Panc1 (cell line): ENCODE data around the gene CEP85L. TPM values are rescaled to one million over a fixed set of nuclear protein-coding genes. Genes with fewer than 3 reads are reported as not detected.

ENCODE experiments used
- ATAC-seq: fragments of 200-7000 bp; cut with Tn5 transposase; 2 replicates; pipeline ENCODE4 v1.9.1; 2020; ENCODE audit warnings: mild to moderate bottlenecking, moderate library complexity
- BruUV-seq: library from RNA; stranded (reverse); fragments of 400-500 nt; replicated peaks from 2 replicates; lab custom pipeline; 2021; lab: Mats Ljungman, UMichigan
- CTCF ChIA-PET: fragments of 300-600 bp; sonication (Branson Sonifier 250); formaldehyde crosslinking; loops from one replicate; lab custom pipeline; 2022; ENCODE audit warnings: antibody characterized with exemption; lab: Charles Lee
- POLR2A ChIA-PET: fragments of 300-600 bp; sonication (Branson Sonifier 250); formaldehyde crosslinking; loops from one replicate; lab custom pipeline; 2022; ENCODE audit warnings: antibody characterized with exemption; lab: Charles Lee
- DNase-seq: peaks from one replicate; pipeline ENCODE4 v3.0.0-alpha.2; 2010; ENCODE audit warnings: low read depth, low spot score
- H3K27ac ChIP-seq: 2 replicates; pipeline ENCODE4 v1.5.1; 2011; ENCODE audit warnings: mild to moderate bottlenecking, low read length, inconsistent platforms
- H3K27me3 ChIP-seq: fragments of 200-500 bp; sonication (Bioruptor generic); 2 replicates; pipeline ENCODE4 v1.6.0; 2014; ENCODE audit warnings: low read length, inconsistent platforms; ENCODE audit not compliant: control insufficient read depth, insufficient read depth
- H3K36me3 ChIP-seq: fragments of 200-500 bp; sonication (Bioruptor generic); 2 replicates; pipeline ENCODE4 v1.5.1; 2014; ENCODE audit warnings: inconsistent platforms, mild to moderate bottlenecking, low read length, moderate library complexity; ENCODE audit not compliant: control insufficient read depth, insufficient read depth
- H3K4me1 ChIP-seq: 2 replicates; pipeline ENCODE4 v1.5.1; 2011; ENCODE audit warnings: inconsistent platforms, mild to moderate bottlenecking, low read length, moderate library complexity; ENCODE audit not compliant: control insufficient read depth, insufficient read depth
- H3K4me3 ChIP-seq, 2 experiments: 2 replicates each; pipeline ENCODE4 v1.5.1; 2011 to 2012; ENCODE audit warnings: low read depth in 2 of 2, low read length in 2 of 2, mild to moderate bottlenecking in 2 of 2, inconsistent platforms in 1 of 2, moderate library complexity in 1 of 2
- H3K9me3 ChIP-seq: fragments of 200-500 bp; sonication (Bioruptor generic); 2 replicates; pipeline ENCODE4 v1.5.1; 2014; ENCODE audit warnings: low read depth, mild to moderate bottlenecking, inconsistent platforms, low read length, moderate library complexity; ENCODE audit not compliant: control insufficient read depth, insufficient read depth
- POLR2AphosphoS5 ChIP-seq: IDR thresholded peaks from 2 replicates; pipeline ENCODE4 v1.6.1; 2012; ENCODE audit warnings: mild to moderate bottlenecking, low read depth, low read length, moderate library complexity
- SIN3A ChIP-seq: IDR thresholded peaks from 2 replicates; pipeline ENCODE4 v1.6.1; 2012; ENCODE audit warnings: low read depth, mild to moderate bottlenecking, low read length, moderate library complexity, borderline replicate concordance; ENCODE audit not compliant: insufficient read depth
- TCF7L2 ChIP-seq: IDR thresholded peaks from 2 replicates; pipeline ENCODE4 v1.6.1; 2011; ENCODE audit warnings: mild to moderate bottlenecking, low read depth, low read length, inconsistent platforms
- in situ Hi-C: cut with HindIII; loops from 2 replicates; pipeline ENCODE4 v1.10.0; 2016; ENCODE audit warnings: low sequenced_read_pairs, low pct_unique_long_range_greater_than_20kb
- intact Hi-C: fragments of 100-400 bp; cut with micrococcal nuclease; formaldehyde crosslinking; loops from one replicate; pipeline ENCODE4 v1.10.0; 2022; ENCODE audit not compliant: unreplicated experiment
- total RNA-seq: library from RNA; stranded (reverse); gene quantifications from one replicate; pipeline ENCODE4 v1.2.1, GENCODE V29; 2021; ENCODE audit not compliant: unreplicated experiment
- TF ChIP-seq, protein P1 (sequence below): fragments of 450-650 bp; IDR thresholded peaks from 2 replicates; pipeline ENCODE4 v1.5.1; 2017; ENCODE audit warnings: mild to moderate bottlenecking
- TF ChIP-seq, protein P2 (sequence below), 2 experiments: IDR thresholded peaks; 2 replicates each; pipeline ENCODE4 v1.6.1; 2011 to 2012; ENCODE audit warnings: low read depth in 2 of 2, control low read depth in 1 of 2, low read length in 1 of 2, mild to moderate bottlenecking in 1 of 2, moderate library complexity in 1 of 2; ENCODE audit not compliant: insufficient read depth in 1 of 2

Gene CEP85L
- total RNA-seq, 1 experiment from 2014 or later, result 6.7 TPM

DNA sequence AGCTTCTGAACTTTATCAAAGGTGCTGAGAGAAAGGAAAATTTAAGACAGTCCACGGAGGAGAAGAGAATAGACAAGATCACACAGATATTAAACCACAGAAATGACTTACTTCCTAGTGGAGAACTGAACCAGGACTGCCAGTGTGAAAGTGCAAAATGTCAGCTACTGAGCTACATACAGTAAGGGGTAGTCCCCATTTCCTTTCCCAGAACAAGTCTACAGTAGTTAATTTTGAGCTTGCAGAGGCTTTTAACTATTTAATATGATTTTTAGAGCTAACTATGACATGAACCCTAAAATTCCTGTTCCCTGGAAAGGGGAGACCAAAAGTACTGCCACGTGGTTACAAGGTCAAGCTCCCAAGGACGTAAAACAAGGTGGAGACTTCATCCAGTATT, 45.1 kb downstream of the CEP85L start:
- TF ChIP-seq TCF7L2, result no peak
- no peak for TF ChIP-seq POLR2AphosphoS5
- TF ChIP-seq, protein P1, sequence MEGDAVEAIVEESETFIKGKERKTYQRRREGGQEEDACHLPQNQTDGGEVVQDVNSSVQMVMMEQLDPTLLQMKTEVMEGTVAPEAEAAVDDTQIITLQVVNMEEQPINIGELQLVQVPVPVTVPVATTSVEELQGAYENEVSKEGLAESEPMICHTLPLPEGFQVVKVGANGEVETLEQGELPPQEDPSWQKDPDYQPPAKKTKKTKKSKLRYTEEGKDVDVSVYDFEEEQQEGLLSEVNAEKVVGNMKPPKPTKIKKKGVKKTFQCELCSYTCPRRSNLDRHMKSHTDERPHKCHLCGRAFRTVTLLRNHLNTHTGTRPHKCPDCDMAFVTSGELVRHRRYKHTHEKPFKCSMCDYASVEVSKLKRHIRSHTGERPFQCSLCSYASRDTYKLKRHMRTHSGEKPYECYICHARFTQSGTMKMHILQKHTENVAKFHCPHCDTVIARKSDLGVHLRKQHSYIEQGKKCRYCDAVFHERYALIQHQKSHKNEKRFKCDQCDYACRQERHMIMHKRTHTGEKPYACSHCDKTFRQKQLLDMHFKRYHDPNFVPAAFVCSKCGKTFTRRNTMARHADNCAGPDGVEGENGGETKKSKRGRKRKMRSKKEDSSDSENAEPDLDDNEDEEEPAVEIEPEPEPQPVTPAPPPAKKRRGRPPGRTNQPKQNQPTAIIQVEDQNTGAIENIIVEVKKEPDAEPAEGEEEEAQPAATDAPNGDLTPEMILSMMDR, result no peak
- no peak for TF ChIP-seq SIN3A
- TF ChIP-seq, protein P2, sequence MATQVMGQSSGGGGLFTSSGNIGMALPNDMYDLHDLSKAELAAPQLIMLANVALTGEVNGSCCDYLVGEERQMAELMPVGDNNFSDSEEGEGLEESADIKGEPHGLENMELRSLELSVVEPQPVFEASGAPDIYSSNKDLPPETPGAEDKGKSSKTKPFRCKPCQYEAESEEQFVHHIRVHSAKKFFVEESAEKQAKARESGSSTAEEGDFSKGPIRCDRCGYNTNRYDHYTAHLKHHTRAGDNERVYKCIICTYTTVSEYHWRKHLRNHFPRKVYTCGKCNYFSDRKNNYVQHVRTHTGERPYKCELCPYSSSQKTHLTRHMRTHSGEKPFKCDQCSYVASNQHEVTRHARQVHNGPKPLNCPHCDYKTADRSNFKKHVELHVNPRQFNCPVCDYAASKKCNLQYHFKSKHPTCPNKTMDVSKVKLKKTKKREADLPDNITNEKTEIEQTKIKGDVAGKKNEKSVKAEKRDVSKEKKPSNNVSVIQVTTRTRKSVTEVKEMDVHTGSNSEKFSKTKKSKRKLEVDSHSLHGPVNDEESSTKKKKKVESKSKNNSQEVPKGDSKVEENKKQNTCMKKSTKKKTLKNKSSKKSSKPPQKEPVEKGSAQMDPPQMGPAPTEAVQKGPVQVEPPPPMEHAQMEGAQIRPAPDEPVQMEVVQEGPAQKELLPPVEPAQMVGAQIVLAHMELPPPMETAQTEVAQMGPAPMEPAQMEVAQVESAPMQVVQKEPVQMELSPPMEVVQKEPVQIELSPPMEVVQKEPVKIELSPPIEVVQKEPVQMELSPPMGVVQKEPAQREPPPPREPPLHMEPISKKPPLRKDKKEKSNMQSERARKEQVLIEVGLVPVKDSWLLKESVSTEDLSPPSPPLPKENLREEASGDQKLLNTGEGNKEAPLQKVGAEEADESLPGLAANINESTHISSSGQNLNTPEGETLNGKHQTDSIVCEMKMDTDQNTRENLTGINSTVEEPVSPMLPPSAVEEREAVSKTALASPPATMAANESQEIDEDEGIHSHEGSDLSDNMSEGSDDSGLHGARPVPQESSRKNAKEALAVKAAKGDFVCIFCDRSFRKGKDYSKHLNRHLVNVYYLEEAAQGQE (IDR thresholded peaks at IDR 0.05; ENCODE audit: insufficient read depth in 1 of 2, low read depth in 2 of 2, low read length in 1 of 2), result no peak
- ATAC-seq (no peak), DNase-seq (no peak)
- no peak overlapping the region for H3K27ac ChIP-seq
- in situ Hi-C loops (no loop called here), intact Hi-C loops (no loop called here)
- ChIA-PET CTCF (no interaction called here), POLR2A (no interaction called here)
- no peaks in the 10 kb centered on the region for H3K27me3 ChIP-seq
- H3K4me1 ChIP-seq, result no peaks in the 10 kb centered on the region
- no peak overlapping the region for H3K4me3 ChIP-seq
- BruUV-seq, result no TSS peak
- H3K9me3 ChIP-seq, result peaks cover 9% of the 10 kb centered on the region; the same call in 1 of the 2 replicates
- H3K36me3 ChIP-seq, result no peaks in the 10 kb centered on the region

GRCh38 chr6:118603372-118603771, 48.0 kb downstream of the CEP85L start:
- no peak overlapping the region for H3K4me3 ChIP-seq
- CTCF ChIA-PET, result no interaction called here
- H3K27me3 ChIP-seq, result no peaks in the 10 kb centered on the region
- H3K36me3 ChIP-seq, result no peaks in the 10 kb centered on the region
- H3K27ac ChIP-seq, result no peak overlapping the region
- DNase-seq, result no peak
- no TSS peak for BruUV-seq
- TF ChIP-seq POLR2AphosphoS5 (no peak), SIN3A (no peak), TCF7L2 (no peak)
- TF ChIP-seq, protein P2 (IDR thresholded peaks at IDR 0.05; ENCODE audit: insufficient read depth in 1 of 2, low read depth in 2 of 2, low read length in 1 of 2), result no peak
- TF ChIP-seq, protein P1, result no peak
- in situ Hi-C loops (no loop called here), intact Hi-C loops (no loop called here)
- peaks cover 8% of the 10 kb centered on the region; the same call in 1 of the 2 replicates for H3K9me3 ChIP-seq
- ATAC-seq, result no peak
- POLR2A ChIA-PET, result no interaction called here
- no peaks in the 10 kb centered on the region for H3K4me1 ChIP-seq
